A673 (cell line): ENCODE measurements around the gene UBE3C.

Experiments used
- CTCF ChIP-seq: fragments of 300-800, 200-600 bp; sonication (generic); conservative IDR thresholded peaks from 2 replicates; pipeline ENCODE4 v1.5.1; 2017; ENCODE audit warnings: low read depth, mild to moderate bottlenecking, antibody characterized with exemption, low read length, moderate library complexity, mixed read lengths
- EZH2 ChIP-seq: fragments of 200-600 bp; sonication (generic); IDR thresholded peaks from 2 replicates; pipeline ENCODE4 v1.6.1; 2017; ENCODE audit warnings: borderline replicate concordance, low read depth, mild to moderate bottlenecking, mixed read lengths, antibody characterized with exemption, low read length; ENCODE audit not compliant: poor library complexity, severe bottlenecking

GRCh38 chr7:157113607-157114006 is 25.1 kb upstream of the UBE3C start:
- TF ChIP-seq EZH2 (no peak), CTCF (no peak)
